Raji (cell line): ENCODE data around the gene GRPEL2.
A peak's percentile ranks its signal among the peaks of the same experiment; 100 is the strongest.

Experiments
- POLR2A ChIP-seq: IDR thresholded peaks from 2 replicates; pipeline ENCODE4 v1.6.1; 2011; ENCODE audit warnings: low read depth, low read length, control low read depth; ENCODE audit not compliant: insufficient read depth

GRPEL2 gene, protein sequence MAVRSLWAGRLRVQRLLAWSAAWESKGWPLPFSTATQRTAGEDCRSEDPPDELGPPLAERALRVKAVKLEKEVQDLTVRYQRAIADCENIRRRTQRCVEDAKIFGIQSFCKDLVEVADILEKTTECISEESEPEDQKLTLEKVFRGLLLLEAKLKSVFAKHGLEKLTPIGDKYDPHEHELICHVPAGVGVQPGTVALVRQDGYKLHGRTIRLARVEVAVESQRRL

DNA sequence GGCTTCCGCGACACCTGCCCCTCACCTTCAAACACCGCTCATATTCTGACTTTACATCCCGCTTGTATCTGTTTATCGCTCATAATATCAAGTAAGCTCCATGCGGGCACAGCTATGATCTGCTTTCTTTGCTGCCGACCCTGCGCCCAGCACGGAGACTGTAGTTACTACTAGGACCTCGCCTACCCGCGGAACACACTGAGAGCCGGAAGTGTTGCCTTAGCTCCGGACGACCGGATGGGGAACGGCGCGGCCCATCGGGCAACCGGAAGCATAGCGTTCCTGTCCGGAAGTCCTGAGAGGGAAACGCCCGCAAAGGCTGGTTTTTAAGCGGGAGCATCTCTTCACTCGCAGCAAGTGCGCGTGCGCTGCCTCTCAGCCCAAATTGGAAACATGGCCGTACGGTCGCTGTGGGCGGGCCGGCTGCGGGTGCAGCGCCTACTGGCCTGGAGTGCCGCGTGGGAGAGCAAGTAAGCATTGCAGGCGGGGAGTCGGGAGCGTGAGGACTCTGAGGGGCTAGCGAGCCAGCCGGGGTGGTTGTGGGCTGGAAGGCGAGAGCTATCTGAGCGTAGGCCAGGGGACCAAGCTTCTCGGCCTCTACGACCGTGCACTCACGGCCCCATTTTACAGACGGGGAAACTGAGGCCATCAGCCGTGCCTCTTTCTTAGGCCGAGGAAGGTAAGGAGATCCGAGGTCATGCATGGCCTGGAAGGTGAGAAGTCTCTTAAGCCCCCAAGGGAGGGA is at the start of gene GRPEL2:
TSS of gene GRPEL2 (plus strand) at position 353 of the 745 bp plus-strand sequence. CDS start at position 394, 41 bp downstream.
- TF ChIP-seq POLR2A = peak; percentile 85

DNA sequence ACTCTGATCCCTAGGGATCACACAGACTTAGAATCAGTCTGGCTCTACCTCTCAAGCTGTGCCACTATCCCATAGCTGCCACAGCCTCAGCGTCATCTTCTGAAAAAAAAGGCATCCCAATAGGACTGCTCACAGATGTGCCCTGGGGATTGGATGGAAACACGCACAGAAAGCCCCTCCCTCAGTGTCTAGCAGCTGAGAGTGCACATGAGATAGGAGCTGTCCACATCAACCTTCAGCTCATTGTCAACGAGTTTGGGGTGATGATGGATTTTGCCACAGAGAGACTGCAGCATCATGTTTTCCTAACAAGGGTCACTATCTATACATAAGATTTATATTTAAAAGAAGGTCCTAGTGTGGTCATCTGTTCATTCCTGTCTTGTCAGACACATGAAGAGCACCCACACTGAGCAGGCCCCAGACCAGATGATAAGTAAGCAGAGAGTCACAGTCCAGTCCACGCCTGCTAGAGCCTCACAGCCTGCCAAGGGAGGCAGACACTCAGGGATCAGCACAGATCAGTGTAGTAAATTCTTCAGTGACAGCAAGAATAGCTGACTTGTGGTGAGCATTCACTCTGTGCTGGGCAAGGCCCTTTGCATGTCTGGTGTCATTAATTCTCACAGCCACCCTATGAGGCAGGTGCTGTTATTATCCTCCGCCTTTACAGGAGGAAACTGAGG is 47.8 kb upstream of the GRPEL2 start:
- no peak for TF ChIP-seq POLR2A

DNA sequence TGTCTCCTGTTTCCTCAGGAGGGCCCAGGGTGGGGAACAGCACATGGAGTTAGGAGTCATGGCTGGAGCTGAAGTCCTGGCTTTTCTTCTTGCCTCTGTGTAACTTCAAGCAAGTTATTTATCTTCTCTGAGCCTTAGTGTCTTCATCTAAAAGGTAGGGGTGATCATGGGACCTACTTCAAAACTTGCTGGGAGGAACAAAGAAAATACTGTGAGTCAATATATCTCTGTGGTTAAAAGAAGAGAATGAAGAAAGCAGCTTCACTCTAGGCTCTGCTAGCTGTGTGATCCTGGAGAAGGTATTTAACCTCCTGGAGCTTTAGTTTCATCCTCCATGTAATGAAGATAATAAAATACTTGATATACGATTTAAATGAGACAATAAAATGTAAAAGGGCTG is 47.1 kb upstream of the GRPEL2 start:
- TF ChIP-seq POLR2A = no peak

DNA sequence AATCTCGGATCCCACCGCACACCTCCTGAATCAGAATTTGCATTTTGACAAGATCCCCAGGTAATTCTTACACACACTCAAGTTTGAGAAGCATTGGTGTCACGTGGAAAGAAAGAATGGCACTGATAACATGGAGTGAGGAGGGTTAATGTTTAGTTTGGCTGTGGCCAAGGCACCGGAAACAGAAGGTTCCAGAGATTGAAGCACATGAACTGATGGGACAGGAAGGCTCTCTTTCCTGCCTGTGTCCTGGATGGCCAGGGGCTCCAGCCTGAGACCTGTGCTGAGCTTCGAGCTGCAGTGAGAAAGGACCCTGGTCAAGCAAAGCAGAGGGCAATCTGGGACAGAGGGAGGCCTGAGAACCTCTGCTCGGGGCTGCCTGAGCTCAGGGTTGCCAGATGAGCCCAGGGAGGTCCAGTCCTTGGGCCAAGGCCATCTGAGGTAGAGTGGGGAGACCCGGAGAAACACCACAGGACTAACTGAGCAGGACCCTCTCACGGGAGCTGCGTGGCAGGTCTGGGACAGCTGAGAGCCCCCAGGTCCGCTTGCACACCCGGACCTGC is 46.4 kb upstream of the GRPEL2 start:
- no peak for TF ChIP-seq POLR2A

DNA sequence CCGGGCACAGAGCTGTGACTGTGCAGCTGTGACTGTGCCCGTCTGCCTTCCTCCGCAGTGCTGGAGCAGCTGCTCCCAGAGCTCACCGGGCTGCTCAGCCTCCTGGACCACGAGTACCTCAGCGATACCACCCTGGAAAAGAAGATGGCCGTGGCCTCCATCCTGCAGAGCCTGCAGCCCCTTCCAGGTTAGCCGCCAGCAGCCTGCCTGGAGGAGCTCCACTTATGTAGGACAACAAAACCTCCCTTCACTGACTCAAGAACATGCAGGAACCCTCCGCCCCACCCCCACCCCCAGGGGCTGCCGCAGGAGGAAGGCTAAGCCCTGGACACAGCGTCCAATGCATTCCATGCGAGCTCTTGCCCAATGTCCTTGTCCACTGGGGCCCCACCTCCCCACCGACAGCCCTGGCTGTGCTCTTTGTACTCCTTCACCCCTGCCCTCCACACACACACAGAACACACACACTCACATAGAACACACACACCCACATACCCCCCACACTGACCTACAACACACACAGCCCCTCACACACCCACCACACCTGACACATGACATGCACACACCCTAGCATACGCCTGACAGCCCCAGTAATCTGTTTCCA is 45.7 kb upstream of the GRPEL2 start:
- no peak for TF ChIP-seq POLR2A

DNA sequence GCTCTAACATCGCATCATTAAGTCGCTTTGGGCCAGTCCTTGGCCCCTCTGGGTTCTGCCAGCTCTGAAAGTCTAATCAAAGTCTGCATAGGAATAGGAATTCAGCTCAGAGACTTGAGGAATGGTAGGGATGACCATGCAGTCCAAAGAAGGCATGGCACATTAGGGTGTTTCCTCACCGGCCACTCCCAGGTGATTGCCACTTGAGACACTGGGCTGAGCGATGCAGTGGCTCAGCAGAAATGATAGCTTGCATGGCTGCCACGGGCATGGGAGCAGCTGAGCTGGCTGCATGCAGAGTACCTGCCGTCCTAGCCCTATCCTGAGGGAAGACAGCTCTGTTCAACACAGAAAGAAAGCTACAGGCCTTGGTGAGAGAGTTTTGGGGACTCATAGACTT is 44.9 kb upstream of the GRPEL2 start:
- TF ChIP-seq POLR2A = no peak

DNA sequence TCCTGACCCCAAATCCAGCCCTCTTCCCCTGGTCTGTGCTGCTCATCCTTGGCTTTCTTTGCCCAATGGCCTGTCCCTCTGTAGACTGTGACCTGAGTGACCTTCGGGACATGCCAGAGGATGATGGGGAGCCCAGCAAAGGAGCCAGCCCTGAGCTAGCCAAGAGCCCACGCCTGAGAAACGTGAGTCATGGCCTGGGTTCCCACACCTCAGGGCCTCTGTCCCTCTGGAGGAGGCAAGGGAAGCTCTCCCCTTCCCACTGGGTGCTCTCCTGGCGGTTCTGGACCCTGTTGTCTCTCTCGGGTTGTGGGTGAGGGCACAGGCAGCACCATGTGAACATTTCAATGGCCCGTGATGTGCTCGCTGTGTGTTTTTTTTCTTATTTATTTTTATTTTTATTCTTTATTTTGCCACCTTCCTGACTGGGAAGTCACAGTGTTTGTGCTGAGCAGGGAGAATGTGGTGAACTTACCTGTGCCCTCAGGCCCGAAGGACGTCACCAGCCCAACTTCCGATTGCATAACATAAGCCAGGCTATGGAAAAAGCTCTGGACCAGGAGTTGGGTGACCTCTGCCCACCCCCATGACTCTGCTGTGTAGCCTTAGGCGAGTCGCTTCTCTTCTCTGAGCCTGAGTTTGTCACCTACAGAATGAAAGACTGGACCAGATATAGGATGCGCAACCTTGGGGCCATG is 44.1 kb upstream of the GRPEL2 start:
- no peak for TF ChIP-seq POLR2A

DNA sequence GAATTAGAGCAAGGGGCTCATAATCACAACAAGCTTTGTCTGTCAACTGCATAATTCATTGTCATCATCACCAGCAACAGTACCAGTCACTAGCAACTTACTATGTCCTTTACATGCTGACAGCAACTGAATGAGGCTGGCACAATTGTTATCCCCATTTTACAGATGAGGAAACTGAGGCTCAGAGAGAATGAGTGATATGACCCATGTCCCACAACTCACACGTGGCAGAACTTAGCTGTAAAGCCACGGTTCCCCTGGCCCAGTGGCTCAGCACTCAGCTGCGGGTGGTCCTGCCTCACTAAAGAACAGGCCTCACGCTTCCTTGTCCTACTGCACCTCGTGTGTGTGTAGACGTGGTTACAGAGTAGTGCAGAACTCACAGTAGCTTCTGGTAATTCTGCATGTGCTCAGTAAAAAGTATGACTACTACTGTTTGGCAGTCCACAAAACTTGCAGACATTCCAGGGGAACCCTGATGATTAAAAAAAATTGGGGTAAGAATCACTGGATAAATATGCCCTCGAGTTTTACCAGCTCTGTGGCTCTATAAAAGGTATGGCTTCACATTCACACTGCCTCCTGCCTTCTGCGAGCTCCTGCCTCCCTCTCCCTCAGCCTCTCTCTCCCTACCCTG is 43.4 kb upstream of the GRPEL2 start:
- TF ChIP-seq POLR2A = no peak

DNA sequence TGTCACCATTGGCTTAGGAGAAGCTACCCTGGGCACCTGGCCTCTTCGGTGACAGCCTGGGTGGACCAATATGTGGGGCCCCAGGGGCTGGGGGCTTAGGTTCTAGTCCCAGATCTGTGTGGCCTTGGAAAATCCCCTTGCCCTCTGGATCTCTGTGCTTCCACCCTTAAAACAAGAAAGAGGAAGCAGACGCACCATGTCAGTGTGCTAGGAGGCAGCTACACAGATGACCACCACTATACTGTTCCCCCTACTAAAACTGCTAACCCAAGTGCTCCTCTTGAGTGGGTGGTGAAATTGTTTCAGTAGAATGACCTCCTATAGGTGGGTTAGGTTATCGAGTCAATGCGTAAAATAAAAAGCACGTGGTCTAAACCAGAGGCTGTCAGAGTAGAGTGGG is 42.7 kb upstream of the GRPEL2 start:
- TF ChIP-seq POLR2A = no peak

DNA sequence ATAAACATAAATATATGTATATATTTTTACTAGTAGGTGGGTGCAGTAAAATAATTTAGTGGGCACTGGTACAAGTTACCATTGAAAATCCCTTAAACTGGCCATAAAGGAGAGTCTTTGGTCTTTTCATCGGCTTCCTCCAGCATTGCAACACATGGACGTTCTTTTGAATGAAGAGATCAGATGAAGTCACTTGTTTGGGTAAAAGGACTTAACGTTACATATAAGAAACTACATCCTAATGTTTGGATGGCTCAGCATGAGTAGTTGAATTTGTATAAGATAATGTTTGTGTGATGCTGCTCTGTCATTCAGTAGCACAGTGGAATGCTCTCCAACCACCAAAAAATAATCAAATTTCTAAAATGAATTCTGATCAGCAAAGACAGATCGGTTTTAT is 42.1 kb upstream of the GRPEL2 start:
- no peak for TF ChIP-seq POLR2A

DNA sequence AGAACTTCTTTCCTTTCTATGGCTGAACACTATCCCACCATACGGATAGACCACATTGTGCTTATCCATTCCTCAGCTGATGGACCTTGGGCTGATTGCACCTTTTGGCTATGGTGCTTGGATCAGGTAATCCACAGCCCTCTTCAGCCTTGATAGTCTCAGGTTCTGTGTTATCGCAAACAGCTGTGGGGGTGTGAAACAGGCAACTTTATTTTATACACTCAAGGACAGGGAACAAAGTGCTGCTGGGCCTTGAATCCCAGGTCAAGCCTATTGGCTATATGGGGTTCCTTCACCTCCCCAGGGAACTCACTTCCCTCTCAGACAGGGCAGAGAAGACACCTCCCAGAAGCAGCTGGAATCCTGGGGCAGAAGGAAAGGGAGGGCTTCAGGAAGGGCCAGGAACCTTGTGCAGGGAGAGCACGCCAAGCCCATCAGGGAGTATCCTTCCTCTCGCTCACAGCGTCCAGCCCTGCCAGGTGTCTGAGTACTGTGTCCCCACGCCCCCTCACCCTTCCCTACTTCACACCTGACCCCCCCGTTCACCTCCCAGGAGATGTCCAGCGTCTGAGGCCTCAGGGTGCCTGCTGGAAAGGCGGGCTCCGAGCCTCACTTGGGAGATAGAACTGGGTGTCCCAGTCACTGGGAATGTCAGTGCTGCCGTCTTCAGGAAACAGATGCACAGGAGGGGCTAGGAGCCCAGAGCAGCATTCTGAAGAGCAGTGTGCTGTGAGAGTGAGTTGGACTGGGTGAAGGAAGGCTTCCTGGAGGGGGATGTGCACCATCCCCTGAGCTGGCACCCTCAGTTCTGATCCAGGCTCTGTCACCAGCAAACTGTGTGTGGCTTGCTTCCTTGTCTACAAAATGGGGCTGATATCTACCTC is 40.9 kb upstream of the GRPEL2 start:
- no peak for TF ChIP-seq POLR2A

DNA sequence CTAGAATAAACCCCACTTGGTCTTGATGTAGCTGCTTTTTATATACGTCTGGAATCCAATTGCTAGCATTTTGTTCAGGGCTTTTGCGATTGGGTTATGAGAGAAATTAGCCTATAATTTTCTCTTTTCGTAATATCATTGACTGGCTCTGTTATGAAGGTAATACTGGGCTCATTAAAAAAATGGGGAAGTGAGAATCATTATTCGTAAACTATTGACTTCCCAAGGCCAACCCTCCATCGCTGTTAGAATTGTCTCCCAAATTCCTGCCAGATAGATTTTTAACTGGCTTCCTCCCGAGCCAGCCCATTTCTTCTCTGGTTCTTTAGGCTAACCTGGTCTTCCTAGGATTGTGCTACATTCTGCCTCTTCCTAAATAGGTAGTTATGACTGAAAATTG is 35.9 kb upstream of the GRPEL2 start:
- TF ChIP-seq POLR2A = no peak

DNA sequence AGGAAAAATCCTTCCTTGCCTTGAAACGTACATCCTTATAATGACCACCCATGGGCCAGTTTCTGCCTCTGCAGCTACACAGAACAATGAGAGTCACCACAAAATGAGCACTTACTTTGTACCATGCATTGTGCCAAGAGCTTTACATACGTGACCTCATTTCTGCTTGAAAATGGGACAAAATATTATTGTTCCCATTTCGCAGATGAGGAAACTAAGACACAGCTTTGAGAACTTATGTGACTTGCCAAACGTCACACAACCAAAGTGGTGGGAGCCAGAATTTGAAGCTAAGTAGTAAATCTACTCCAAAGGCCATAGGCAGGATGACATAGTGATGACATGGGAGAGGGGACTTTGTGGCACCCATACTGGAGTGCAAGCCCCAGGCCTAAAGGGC is 34.8 kb upstream of the GRPEL2 start:
- no peak for TF ChIP-seq POLR2A

DNA sequence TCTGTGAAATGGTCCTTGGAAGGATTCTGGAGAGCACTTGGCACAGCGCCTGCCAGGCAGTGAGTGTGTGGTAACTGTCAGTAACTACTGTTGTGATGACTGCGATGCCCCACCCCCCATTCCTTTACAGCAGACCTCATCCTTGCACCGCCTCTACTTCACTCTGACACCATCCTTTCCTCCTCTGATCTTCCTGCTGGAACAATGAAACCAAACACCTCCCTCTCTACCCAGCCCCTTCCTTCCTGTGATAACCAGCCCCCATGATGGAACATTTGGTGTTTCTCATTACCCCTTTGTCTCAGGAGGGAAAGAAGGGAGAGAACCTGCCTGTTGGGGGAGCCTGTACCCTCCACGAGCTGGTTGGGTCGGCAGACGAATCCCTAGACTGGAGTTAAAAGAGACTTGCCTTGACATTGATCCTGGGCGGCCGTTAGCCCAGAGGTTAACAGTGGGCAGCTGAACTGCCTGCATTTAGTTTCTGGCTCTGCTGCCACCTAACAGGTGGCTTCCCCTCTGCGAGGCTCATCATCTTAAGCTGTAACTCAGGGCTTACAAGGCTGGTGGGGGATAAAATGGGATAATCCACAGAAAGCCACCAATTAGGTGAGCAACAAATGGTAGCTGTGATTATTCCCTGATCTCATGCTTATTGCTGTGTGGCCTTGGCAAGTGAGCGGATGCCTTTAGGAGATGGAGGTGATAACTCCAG is 34.2 kb upstream of the GRPEL2 start:
- TF ChIP-seq POLR2A = no peak
